HG02642 (cell line): ENCODE data around the gene SNHG17.
"Not testable (repeated sequence)": the region's sequence is repeated elsewhere in the genome, so short reads cannot be mapped to it uniquely, and the experiment has no call there.

Experiments
- ATAC-seq: cut with Tn5 transposase; IDR thresholded peaks from one replicate; pipeline ENCODE4 v1.9.1; 2021; ENCODE audit warnings: mild to moderate bottlenecking; ENCODE audit not compliant: unreplicated experiment, poor library complexity

Gene SNHG17

GRCh38 chr20:38434770-38435554, at the start of gene SNHG17:
Gene SNHG17 (minus strand): TSS chr20:38435328.
- peak; percentile 71 for ATAC-seq

DNA sequence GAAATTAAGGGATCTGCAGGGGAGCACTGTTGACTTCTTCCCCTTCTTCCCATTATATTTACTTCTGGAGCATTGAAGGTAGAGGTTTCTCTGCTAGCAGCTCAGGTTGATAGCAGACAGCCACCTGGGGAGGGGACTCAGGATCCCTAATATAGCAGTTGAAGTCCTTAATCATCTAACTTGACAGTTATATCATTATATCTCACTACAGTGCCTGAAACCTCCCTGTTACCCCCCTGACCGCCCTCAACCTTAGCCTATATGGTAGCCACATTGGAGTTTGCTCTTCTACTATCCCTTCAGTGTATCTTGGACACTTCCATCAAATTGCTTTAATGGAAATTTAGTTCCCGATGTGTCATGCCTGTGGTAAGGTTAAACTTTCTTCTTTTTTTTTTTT, 44.5 kb upstream of the SNHG17 start:
- ATAC-seq, result no peak

DNA sequence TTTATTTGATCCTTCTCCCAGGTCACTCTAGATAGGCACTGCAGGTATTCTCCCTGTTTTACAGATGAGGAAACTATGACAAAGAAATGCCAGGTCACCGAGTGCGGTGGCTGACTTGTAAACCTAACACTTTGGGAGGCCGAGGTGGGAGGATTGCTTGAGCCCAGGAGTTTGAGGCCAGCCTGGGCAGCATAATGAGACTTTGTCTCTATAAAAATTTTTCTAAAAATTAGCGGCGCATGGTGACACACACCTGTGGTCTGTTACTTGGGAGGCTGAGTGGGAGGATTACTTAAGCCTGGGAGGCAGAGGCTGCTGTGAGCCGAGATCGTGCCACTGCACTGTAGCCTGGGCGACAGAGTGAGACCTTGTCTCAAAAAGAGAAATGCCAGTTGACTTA, 42.6 kb upstream of the SNHG17 start:
- ATAC-seq, result no peak

- ATAC-seq, result no peak
Measured at GRCh38 chr20:38473367-38473795, 38.3 kb upstream of the SNHG17 start.

GRCh38 chr20:38472513-38473366, 37.6 kb upstream of the SNHG17 start, which contains the start of gene RALGAPB:
Gene RALGAPB (plus strand): TSS chr20:38472843. CDS start chr20:38488433, 15,590 bp downstream.
- peak; percentile 93 for ATAC-seq

DNA sequence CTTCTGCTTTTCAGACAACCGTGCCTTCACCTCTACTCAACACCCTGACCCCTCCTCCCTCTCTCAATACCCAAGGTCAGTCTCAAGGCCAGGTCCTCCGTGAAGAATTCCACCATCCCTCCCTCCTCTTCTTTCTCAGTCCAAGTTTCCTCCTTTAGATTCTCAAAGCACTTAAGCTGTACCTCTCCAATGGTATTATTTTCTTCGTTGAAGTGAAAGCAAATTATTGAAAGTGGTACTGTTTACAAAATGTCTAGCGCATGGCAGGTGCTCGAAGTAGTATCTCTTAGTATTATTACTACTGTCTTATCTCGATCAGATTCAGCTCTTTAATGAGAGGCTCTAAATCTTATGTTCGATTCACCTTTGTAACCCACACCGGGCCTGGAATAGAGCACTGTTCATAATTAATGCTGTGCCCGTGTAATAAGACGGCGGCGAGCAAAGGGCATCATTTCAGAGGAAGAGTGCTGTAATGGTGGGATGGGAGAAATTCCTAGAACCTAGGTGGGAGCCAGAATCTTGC, 36.9 kb upstream of the SNHG17 start:
- no peak for ATAC-seq

DNA sequence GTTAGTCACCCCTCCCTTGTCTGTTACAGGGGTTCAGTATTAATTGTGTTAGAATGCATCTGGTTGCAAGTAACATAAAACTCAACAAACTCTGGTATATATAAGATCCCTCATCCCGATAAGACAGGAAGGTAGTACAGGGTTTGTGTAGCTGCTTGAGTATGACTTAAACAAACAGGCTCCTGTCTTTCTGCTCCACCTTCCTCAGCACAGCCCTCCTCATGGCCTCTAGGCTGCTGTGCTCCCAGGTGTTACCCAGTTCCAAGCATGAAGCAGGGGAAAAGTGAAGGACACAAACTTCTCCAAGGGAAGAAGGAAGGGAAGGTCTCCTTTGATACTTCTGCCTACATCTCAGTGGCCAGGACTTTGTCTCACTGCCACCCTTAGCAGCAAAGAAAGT, 36.1 kb upstream of the SNHG17 start:
- ATAC-seq, result no peak

- ATAC-seq, result no peak
Measured at GRCh38 chr20:38466983-38467382, 31.9 kb upstream of the SNHG17 start.

DNA sequence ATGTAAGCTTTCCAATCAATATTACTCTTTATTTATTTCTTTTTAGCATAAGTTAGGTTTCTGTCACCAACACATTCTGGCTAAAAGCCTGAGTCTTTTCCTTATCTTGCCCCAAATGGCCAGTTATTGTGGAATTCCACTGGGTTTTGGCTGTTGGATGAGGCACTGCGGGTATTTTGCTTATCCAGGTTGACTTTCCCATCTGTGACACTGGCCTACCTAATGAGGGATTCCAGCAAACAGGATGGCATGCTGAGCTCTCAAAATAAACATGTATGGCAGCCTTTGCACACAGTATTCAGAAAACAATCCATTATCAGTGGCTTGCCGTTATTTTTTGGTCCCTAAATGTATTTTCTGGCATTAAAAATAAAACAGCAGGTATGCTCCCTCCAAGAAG, 31.0 kb upstream of the SNHG17 start:
- no peak for ATAC-seq

- ATAC-seq, result not testable (repeated sequence)
Measured at GRCh38 chr20:38461569-38461968, 26.4 kb upstream of the SNHG17 start.

DNA sequence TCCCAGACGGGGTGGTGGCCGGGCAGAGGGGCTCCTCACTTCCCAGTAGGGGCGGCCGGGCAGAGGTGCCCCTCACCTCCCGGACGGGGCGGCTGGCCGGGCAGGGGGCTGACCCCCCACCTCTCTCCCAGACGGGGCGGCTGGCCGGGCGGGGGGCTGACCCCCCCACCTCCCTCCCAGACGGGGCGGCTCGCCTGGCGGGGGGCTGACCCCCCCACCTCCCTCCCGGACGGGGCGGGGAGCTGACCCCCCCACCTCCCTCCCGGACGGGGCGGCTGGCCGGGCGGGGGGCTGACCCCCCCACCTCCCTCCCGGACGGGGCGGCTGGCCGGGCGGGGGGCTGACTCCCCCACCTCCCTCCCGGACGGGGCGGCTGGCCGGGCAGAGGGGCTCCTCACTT, 26.0 kb upstream of the SNHG17 start:
- ATAC-seq, result not testable (repeated sequence)

DNA sequence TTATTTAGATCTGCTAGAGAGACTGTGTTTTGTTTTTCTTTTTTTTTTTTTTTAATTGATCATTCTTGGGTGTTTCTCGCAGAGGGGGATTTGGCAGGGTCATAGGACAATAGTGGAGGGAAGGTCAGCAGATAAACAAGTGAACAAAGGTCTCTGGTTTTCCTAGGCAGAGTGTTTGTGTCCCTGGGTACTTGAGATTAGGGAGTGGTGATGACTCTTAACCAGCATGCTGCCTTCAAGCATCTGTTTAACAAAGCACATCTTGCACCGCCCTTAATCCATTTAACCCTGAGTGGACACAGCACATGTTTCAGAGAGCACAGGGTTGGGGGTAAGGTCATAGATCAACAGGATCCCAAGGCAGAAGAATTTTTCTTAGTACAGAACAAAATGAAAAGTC, 25.5 kb upstream of the SNHG17 start:
- not testable (repeated sequence) for ATAC-seq

DNA sequence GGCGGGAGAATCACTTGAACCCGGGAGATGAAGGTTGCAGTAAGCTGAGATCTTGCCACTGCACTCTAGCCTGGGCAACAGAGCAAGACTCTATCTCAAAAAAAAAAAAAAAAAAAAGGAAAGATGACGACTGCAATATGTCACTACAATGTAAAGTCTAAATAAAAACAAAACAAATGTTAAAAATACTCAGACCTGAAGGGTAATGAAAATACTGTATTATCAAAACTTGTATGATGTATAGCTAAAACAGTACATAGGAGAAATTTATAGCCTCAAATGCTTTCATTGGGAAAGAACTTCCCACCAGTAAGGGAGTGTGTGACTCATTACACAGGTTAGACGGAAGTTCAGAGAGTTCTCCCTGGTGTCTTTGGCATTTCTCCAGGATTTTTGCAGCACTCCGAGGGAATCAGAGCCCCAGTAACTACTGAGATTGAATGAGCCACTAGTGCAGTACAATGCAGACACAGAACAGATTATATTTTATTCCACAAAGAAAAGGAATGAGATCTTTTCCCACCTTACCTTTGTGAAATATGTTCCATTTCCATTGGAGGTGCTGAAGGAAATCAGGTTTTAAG, 25.0 kb upstream of the SNHG17 start:
- no peak for ATAC-seq

DNA sequence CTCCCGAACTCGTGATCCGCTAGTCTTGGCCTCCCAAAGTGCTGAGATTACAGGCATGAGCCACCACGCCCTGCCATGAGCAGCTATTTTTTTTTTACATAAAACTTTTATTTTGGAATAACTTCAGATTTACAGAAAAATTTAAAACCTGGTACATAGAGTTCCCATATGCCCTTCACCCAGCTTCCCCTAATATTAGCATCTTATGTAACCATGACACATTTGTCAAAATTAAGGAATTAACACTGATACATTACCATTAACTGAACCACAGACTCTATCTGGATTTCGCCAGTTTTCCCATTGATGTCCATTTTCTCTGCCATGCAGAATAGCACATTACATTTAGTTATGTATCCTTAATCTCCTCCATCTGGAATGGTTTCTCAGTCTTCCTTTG, 23.2 kb upstream of the SNHG17 start:
- no peak for ATAC-seq

DNA sequence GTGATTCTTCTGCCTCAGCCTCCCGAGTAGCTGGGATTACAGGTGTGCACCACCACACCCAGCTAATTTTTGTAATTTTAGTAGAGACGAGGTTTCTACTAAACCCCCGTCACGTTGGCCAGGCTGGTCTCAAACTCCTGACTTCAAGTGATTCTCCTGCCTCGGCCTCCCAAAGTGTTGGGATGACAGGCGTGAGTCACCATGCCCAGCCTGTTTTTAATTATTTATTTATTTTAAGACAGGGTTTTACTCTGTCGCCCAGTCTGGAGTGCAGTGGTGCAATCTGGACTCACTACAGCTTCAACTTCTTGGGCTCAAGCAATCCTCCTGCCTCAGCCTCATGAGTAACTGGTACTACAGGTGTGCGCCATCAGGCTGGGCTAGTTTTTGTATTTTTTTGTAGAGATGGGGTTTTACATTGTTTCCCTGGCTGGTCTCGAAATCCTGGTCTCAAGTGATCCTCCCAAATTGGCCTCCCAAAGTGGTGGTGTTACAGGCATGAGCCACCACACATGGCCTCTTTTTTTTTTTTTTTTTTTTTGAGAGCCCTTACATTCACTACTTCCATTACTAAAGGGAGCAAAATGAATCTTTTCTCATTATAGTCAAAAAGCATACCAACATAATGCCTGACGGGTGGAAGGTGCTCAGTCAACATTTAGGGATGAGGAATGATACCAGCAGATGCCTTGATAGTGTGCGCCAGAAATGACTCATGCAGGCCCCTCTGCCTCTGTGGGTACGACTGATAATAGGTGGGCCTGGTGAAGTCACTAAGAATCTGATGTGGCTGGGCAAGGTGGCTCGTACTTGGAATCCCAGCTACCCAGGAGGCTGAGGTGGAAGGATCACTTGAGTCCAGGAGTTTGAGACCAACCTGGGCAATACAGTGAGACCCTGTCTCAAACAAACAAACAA, 19.7 kb upstream of the SNHG17 start:
- ATAC-seq, result no peak

DNA sequence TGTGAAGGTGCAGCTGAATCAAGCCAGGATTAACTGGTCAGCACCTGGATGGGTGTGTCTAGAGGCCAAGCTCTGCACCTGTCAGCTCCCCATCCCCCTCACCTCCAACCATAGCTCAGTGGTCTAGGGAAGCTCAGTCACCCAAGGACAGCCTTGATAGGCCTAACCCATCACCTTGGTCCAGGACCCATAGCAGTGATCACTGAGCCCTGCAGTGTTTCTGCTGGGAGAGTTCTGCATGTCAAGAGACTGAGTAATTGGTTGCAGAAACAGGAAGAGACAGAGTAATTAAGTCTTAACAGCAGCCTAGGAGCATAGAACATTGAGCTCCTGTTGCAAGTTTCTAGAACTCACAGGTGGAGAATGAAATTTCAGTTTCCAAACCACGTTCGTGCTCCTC, 18.8 kb upstream of the SNHG17 start:
- no peak for ATAC-seq

- no peak for ATAC-seq
Measured at GRCh38 chr20:38452880-38453624, 17.9 kb upstream of the SNHG17 start.

- ATAC-seq, result no peak
Measured at GRCh38 chr20:38450412-38450975, 15.4 kb upstream of the SNHG17 start.

- no peak for ATAC-seq
Measured at GRCh38 chr20:38449046-38449445, 13.9 kb upstream of the SNHG17 start.
